ENCODE results near the gene CEP41. TPM values are rescaled to one million over a fixed set of nuclear protein-coding genes. Genes with fewer than 3 reads are reported as not detected.
A peak's percentile ranks its signal among the peaks of the same experiment; 100 is the strongest.

The CEP41 gene
- total RNA-seq, 1 donor from 2014 or later = 29.3 TPM

DNA sequence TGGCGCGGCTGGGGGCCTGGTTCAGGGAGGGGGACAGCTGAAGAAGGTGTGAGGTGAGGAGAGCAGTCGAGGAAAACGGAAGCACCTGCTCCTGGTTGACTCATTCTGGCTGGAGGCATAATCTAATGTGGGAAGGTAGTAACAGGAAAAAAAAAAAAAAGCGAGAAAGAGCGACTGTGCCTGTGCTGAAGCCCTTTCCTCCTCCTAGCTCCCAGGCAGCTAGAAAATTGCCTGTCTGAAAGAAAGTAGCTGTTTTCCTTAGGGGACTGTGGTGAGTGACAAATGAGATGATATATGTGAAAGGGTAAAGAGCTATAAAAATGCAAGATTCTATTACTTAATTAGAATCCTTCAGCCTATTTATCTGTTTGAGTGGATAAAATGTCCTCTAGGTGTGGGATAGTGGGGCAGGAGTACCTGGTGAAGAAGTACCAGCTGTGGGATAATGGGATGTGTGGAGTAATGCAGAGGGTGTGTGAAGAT, 46.2 kb upstream of the CEP41 start:
- Mint-ChIP-seq H3K4me3 (peak overlapping the region; percentile 73), H3K27ac (ENCODE audit: unreplicated experiment) (no peak overlapping the region), H3K9me3 (peaks cover 6% of the 10 kb centered on the region), H3K36me3 (ENCODE audit: low read depth) (peaks cover 10% of the 10 kb centered on the region), H3K27me3 (ENCODE audit: low read depth) (peaks cover 8% of the 10 kb centered on the region), H3K4me1 (peaks cover 56% of the 10 kb centered on the region)
- DNase-seq (ENCODE audit: low read depth, low spot score) = no peak
- TF ChIP-seq, protein P1, sequence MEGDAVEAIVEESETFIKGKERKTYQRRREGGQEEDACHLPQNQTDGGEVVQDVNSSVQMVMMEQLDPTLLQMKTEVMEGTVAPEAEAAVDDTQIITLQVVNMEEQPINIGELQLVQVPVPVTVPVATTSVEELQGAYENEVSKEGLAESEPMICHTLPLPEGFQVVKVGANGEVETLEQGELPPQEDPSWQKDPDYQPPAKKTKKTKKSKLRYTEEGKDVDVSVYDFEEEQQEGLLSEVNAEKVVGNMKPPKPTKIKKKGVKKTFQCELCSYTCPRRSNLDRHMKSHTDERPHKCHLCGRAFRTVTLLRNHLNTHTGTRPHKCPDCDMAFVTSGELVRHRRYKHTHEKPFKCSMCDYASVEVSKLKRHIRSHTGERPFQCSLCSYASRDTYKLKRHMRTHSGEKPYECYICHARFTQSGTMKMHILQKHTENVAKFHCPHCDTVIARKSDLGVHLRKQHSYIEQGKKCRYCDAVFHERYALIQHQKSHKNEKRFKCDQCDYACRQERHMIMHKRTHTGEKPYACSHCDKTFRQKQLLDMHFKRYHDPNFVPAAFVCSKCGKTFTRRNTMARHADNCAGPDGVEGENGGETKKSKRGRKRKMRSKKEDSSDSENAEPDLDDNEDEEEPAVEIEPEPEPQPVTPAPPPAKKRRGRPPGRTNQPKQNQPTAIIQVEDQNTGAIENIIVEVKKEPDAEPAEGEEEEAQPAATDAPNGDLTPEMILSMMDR (conservative IDR thresholded peaks at IDR 0.05) = no peak

DNA sequence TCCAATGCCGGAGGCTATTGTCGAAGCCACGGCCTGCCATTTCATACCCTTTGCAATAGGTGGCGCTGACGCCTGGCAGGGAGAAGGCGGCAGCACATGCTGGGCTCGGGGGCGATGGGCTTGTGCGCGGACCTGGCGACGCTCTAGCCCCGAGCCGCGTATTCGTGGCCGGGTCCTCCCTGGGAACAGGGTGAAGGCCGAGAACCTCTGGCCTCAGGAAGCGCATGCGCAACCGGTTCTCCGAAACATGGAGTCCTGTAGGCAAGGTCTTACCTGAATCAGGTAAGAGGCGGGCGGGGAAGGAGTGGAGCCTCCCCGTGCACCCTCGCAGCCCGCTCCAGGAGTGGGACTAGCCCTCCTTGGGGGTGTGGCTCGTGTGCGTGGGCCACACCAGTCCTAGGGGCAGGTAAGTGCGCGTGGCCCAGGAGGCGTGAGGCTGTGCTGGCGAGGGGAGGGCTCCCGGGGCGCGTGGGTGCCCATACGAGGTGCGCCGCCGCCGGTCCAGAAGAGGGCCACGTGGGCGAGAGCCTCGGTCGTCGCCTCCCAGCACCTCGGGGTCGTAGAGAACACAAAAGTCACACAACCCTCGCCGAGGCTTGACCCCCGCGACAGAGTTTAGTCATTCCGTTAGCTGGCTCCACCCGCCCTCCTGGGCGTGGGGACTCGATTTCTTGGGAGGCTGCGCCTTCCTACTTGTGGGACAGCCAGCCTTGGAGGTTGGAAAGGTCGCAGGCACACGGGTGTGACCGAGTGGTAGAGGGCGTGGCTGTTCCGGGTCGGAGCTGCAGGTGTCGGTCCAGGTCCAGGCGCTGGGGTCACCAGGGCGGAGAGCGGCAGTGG, 45.5 kb upstream of the CEP41 start:
- Mint-ChIP-seq H3K27me3 (ENCODE audit: low read depth) (peaks cover 8% of the 10 kb centered on the region), H3K4me3 (peak overlapping the region; percentile 82), H3K36me3 (ENCODE audit: low read depth) (peaks cover 10% of the 10 kb centered on the region), H3K9me3 (peaks cover 6% of the 10 kb centered on the region), H3K4me1 (peaks cover 56% of the 10 kb centered on the region), H3K27ac (ENCODE audit: unreplicated experiment) (peak overlapping the region; percentile 44)
- TF ChIP-seq, protein P1 (conservative IDR thresholded peaks at IDR 0.05) = peak; percentile 81
- peak; percentile 56 for DNase-seq (ENCODE audit: low read depth, low spot score)

DNA sequence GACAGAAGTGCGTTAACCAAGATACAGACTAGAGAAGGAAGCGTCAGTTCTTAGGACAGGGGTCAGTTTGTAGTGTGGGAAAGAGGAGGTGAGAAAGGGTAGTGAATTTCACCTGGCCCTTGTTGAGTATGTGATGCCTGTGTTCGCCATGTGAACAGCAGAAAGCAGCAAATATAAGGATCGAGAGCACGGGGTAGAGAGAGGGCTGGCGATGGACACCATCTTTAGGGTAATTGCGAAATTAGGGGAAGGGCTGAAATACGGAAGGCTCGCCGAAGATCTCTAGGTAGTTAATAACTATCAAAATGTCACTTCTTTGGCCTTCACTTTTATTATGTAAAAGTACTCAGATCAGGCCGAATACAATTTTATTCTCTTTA, 44.9 kb upstream of the CEP41 start:
- Mint-ChIP-seq H3K36me3 (ENCODE audit: low read depth) (peaks cover 8% of the 10 kb centered on the region), H3K4me3 (peak overlapping the region; percentile 82), H3K27me3 (ENCODE audit: low read depth) (peaks cover 8% of the 10 kb centered on the region), H3K9me3 (peaks cover 6% of the 10 kb centered on the region), H3K27ac (ENCODE audit: unreplicated experiment) (no peak overlapping the region), H3K4me1 (peaks cover 51% of the 10 kb centered on the region)
- DNase-seq (ENCODE audit: low read depth, low spot score) = no peak
- TF ChIP-seq, protein P1 (conservative IDR thresholded peaks at IDR 0.05) = no peak

DNA sequence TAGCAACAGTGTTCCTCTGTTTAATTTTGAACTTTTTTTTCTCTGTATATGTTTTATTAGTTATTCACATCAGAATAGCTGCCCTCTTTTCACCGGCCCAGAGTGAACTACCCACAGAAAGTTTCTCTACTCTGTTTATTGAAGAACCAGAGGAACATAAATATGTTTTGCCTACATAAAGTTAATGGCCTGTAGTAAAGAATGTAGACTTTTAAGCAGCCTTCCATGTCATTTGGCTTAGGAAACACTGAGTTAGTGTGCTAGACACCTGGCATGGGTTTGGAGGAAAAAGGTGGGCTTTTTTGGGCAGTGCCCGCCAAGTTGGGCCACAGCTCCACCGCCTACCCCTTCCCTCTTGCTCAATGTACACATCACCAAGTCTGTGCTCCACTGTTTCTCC, 42.2 kb upstream of the CEP41 start:
- peaks cover 8% of the 10 kb centered on the region for H3K27me3 Mint-ChIP-seq (ENCODE audit: low read depth)
- no peak overlapping the region for H3K4me3 Mint-ChIP-seq
- peaks cover 25% of the 10 kb centered on the region for H3K4me1 Mint-ChIP-seq
- H3K9me3 Mint-ChIP-seq = peaks cover 6% of the 10 kb centered on the region
- no peaks in the 10 kb centered on the region for H3K36me3 Mint-ChIP-seq (ENCODE audit: low read depth)
- H3K27ac Mint-ChIP-seq (ENCODE audit: unreplicated experiment) = no peak overlapping the region
- no peak for DNase-seq (ENCODE audit: low read depth, low spot score)
- TF ChIP-seq, protein P1 (conservative IDR thresholded peaks at IDR 0.05) = no peak

DNA sequence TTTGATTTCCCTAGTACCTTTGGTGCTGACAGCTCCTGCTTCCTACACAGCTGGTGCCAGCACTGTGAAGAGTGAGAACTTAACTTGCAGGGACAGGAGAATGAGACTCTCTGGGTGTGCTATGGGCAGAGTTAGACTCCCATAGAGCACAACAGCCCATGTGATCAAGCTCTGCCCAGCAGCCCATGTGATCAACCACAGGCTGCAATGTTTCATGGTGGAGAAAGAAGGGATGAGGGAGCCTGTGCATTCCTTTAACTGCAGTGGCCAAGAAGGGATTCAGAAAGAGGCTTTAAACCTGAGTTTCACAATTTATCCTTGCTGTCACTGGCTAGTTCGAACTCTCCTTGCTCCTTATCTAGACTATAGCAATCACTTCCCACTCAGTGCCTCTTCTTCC, 41.1 kb upstream of the CEP41 start:
- peaks cover 6% of the 10 kb centered on the region for H3K9me3 Mint-ChIP-seq
- H3K4me1 Mint-ChIP-seq = peaks cover 20% of the 10 kb centered on the region
- peaks cover 8% of the 10 kb centered on the region for H3K27me3 Mint-ChIP-seq (ENCODE audit: low read depth)
- H3K36me3 Mint-ChIP-seq (ENCODE audit: low read depth) = no peaks in the 10 kb centered on the region
- TF ChIP-seq, protein P1 (conservative IDR thresholded peaks at IDR 0.05) = no peak
- H3K27ac Mint-ChIP-seq (ENCODE audit: unreplicated experiment) = no peak overlapping the region
- no peak for DNase-seq (ENCODE audit: low read depth, low spot score)
- H3K4me3 Mint-ChIP-seq = no peak overlapping the region

Measured in neural crest cell (in vitro differentiated cells).